ENCODE results near the gene GCFC2.
A peak's percentile ranks its signal among the peaks of the same experiment; 100 is the strongest.
"Not testable (repeated sequence)": the region's sequence is repeated elsewhere in the genome, so short reads cannot be mapped to it uniquely, and the experiment has no call there.

Gene GCFC2

DNA sequence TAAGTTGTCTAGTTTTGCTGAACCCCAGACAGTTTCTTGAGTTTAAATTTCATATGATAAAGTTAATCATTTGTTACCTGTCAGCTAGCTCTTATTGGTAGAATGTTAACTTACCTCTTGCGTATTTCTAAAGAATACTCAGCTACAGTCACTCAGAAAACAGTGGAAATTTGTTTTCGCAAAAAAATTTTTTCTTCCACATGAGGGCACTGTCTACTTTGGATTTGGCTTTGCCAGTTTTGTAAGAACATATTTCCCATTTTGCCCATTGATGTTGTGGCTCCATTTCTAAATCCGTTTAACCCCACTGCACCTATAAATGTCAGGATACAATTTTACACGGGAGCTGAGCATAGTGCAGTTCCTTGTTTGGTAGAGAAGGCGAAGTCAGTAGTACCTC is 19.1 kb upstream of the GCFC2 start:
- H3K4me3 ChIP-seq (ENCODE audit: low read depth, low read length), result no peak overlapping the region
- DNase-seq (ENCODE audit: low read depth), result no peak
- TF ChIP-seq, protein P1, sequence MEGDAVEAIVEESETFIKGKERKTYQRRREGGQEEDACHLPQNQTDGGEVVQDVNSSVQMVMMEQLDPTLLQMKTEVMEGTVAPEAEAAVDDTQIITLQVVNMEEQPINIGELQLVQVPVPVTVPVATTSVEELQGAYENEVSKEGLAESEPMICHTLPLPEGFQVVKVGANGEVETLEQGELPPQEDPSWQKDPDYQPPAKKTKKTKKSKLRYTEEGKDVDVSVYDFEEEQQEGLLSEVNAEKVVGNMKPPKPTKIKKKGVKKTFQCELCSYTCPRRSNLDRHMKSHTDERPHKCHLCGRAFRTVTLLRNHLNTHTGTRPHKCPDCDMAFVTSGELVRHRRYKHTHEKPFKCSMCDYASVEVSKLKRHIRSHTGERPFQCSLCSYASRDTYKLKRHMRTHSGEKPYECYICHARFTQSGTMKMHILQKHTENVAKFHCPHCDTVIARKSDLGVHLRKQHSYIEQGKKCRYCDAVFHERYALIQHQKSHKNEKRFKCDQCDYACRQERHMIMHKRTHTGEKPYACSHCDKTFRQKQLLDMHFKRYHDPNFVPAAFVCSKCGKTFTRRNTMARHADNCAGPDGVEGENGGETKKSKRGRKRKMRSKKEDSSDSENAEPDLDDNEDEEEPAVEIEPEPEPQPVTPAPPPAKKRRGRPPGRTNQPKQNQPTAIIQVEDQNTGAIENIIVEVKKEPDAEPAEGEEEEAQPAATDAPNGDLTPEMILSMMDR (IDR thresholded peaks at IDR 0.05; ENCODE audit: control insufficient read depth, extremely low read depth, insufficient read depth), result peak; percentile 43

DNA sequence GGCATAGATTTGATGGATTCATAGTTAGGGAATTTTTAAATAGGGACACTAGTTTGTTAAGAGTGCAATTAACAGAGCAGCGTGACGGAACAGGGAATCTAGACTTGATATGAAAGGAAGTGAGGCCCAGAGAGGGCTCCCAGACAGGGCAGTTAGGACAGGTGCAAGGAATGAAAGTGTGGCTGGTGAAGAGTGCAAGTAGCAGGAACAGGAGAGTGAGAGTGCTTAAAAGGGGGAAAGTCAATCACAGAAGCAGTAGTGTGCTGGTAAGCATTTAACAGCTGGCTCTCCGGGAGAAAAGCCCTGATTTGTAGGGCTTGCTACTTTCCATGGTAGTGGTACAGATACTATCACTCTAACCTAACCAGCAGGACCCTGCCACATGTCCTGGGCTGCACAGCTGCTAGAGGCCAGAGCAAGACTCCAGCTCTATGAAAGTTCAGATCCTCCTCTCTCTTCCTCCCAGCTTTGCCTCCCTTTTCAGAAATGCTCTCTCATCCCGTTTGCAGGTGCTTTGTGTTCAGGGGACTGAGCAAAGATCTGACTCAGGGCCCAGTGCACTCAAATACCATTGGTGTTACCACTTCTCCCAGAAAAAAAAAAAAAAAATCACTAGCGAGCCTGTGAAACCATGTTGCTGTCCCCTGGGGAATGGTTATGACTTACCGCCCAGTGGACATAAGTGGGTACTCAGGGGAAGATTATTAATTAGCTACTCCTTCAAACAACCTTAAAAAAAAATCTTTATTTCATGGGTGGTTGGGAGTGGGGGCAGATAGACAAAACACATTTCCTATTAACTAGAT is 18.1 kb upstream of the GCFC2 start:
- no peak overlapping the region for H3K4me3 ChIP-seq (ENCODE audit: low read depth, low read length)
- DNase-seq (ENCODE audit: low read depth), result no peak
- TF ChIP-seq, protein P1 (IDR thresholded peaks at IDR 0.05; ENCODE audit: control insufficient read depth, extremely low read depth, insufficient read depth), result no peak

DNA sequence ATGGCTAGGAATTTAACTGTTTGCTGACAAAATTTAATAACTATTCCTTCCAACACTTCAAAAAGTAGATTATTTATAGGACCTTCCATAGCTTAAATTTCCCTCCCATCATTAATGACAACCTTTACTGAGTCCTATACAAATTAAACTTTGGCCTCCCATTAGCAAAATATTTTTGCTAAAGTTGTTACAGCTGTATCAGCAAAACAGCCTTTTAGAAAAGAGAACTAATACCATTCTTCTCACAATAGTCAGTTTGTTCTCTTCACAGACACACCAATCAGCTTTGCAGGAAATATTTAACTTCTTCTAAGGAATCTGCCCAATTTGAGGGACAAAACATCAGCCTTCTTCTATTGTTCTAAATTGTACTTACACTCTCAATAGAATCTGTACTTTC is 12.0 kb upstream of the GCFC2 start:
- no peak for DNase-seq (ENCODE audit: low read depth)
- TF ChIP-seq, protein P1 (IDR thresholded peaks at IDR 0.05; ENCODE audit: control insufficient read depth, extremely low read depth, insufficient read depth), result no peak
- H3K4me3 ChIP-seq (ENCODE audit: low read depth, low read length), result no peak overlapping the region

DNA sequence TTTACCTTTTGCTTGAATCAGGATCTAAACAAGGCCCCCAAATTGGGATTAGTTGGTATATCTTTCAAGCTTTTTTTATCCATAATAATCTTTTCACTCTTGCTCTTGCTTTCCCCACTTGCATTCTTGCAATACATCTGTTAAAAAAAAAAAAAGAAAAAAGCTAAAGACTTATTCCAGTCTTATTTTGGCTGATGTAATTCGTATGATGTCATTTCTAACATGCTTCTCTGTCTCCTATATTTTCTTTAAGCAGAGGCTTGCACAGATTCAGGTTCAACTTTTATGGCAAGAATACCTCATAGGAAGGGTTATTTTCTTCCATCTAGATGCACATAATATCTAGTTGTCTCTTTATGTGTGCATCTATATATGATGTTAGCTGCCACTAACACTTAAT is 9.8 kb upstream of the GCFC2 start:
- no peak overlapping the region for H3K4me3 ChIP-seq (ENCODE audit: low read depth, low read length)
- TF ChIP-seq, protein P1 (IDR thresholded peaks at IDR 0.05; ENCODE audit: control insufficient read depth, extremely low read depth, insufficient read depth), result no peak
- no peak for DNase-seq (ENCODE audit: low read depth)

DNA sequence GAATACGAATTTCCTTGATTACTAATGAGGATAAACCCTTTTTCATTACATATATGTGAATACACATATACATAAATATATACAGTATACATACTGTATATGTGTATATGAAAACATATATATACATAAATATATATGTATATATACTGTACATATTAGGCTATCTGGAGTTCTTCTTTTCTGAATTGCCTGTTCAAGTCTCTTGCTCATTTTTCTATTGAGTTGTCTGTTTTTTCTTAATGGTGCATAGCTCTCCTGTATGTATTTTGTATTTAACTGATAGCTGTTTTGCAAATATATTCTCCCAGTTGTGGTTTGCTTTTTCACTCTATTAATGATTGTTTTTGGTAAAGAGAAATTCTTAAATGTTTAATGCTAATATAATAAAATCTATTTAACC is 8.9 kb upstream of the GCFC2 start:
- TF ChIP-seq, protein P1 (IDR thresholded peaks at IDR 0.05; ENCODE audit: control insufficient read depth, extremely low read depth, insufficient read depth), result no peak
- no peak overlapping the region for H3K4me3 ChIP-seq (ENCODE audit: low read depth, low read length)
- no peak for DNase-seq (ENCODE audit: low read depth)

DNA sequence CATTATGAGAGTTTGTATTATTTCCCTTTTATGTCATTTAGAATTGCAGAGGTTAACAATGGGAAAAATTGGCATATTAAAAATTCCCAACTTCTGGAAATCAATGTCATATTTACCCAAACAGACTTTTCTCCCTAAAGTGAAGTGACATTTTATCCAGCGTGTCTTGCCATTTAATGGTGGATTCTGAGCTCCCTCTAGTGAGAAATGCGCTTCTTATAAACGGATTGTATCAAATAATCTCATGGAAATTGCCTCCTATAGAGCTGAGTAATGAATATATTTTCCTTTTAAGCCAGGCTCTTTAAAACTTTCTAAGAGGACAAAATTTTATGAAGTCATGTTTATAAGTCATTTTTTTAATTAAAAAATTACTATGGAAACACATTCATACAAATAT is 5.7 kb upstream of the GCFC2 start:
- no peak for DNase-seq (ENCODE audit: low read depth)
- TF ChIP-seq, protein P1 (IDR thresholded peaks at IDR 0.05; ENCODE audit: control insufficient read depth, extremely low read depth, insufficient read depth), result no peak
- H3K4me3 ChIP-seq (ENCODE audit: low read depth, low read length), result no peak overlapping the region

DNA sequence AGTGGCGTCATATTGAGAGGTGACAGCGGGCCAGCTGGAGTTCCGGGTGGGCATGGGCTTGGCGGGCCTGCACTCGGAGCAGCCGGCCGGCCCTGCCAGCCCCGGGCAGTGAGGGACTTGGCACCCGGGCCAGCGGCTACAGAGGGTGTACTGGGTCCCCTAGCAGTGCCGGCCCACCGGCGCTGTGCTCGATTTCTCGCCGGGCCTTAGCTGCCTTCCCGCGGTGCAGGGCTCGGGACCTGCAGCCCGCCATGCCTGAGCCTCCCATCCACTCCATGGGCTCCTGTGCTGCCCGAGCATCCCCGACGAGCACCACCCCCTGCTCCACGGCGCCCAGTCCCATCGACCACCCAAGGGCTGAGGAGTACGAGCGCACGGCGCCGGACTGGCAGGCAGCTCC is 875 bp upstream of the GCFC2 start:
- H3K4me3 ChIP-seq (ENCODE audit: low read depth, low read length), result peak overlapping the region; percentile 60

More for the DNA sequence above, 875 bp upstream of the GCFC2 start:
- not testable (repeated sequence) for DNase-seq (ENCODE audit: low read depth)
